ENCODE data around the gene DPH6. TPM values are rescaled to one million over a fixed set of nuclear protein-coding genes. Genes with fewer than 3 reads are reported as not detected.

The DPH6 gene
- total RNA-seq, 4 donors from 2014 or later, result 7.7 to 12.9 (median 8.5) TPM

- no peak for DNase-seq (ENCODE audit: extremely low spot score)
- no peak for TF ChIP-seq CTCF (IDR thresholded peaks at IDR 0.05)
- no peak for TF ChIP-seq EP300 (IDR thresholded peaks at IDR 0.05)
- TF ChIP-seq POLR2AphosphoS5 (IDR thresholded peaks at IDR 0.05), result no peak
- TF ChIP-seq POLR2A (IDR thresholded peaks at IDR 0.05; ENCODE audit: low read depth), result no peak
- no peaks in the 10 kb centered on the region for H3K9me3 ChIP-seq
- no peak overlapping the region for H3K4me3 ChIP-seq
- intact Hi-C loops (cut with DNase I), result no loop called here
- H3K27me3 ChIP-seq, result no peaks in the 10 kb centered on the region
- 94% methylated on average over 7 of the region's 7 CpGs for WGBS
- no peaks in the 10 kb centered on the region for H3K36me3 ChIP-seq
- peaks cover 0 to 20% (median 17%) of the 10 kb centered on the region in 4 donors for H3K4me1 ChIP-seq
- H3K27ac ChIP-seq (replicated peaks in 1 of 4), result no peak overlapping the region
Measured at GRCh38 chr15:35507932-35508638, 37.9 kb downstream of the DPH6 start.

DNA sequence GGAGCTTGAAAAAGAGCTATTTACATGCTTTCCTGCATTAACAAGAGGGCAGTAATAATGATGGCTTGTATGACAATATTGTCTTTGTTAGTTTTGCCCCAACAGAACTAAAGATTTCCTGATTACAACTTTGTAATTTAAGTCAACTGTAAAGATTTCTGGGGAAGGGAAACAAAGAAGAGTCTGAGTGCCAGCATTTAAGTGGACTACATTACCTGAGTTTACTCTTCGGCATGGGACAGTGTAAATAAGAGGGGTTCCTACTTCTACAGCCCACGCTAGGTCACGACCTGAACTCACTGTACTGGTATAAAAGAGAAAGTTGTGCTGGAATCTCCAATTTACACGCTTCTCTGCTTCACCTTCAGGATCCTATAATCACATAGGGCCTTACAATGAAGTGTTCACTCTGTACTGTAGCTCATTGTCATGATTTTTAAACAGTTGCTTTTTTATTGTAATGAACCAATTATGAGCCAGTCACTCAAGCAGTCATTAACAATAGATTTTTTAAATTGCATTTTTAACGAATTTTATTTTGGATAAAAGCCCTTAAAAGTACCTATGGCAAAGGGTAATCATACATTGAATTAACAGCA is 39.6 kb downstream of the DPH6 start:
- no peaks in the 10 kb centered on the region for H3K36me3 ChIP-seq
- TF ChIP-seq POLR2AphosphoS5 (IDR thresholded peaks at IDR 0.05), result no peak
- TF ChIP-seq POLR2A (IDR thresholded peaks at IDR 0.05; ENCODE audit: low read depth), result no peak
- no peak for TF ChIP-seq EP300 (IDR thresholded peaks at IDR 0.05)
- TF ChIP-seq CTCF (IDR thresholded peaks at IDR 0.05), result no peak
- intact Hi-C loops (cut with DNase I), result no loop called here
- WGBS, result 85% methylated on average over 5 of the region's 5 CpGs
- no peak overlapping the region for H3K4me3 ChIP-seq
- H3K27me3 ChIP-seq, result no peaks in the 10 kb centered on the region
- DNase-seq (ENCODE audit: extremely low spot score), result no peak
- H3K27ac ChIP-seq (replicated peaks in 1 of 4), result no peak overlapping the region
- H3K9me3 ChIP-seq, result no peaks in the 10 kb centered on the region
- H3K4me1 ChIP-seq, result peaks cover 0 to 20% (median 17%) of the 10 kb centered on the region in 4 donors

GRCh38 chr15:35505809-35506208 is 40.2 kb downstream of the DPH6 start:
- intact Hi-C loops (cut with DNase I), result no loop called here
- TF ChIP-seq EP300 (IDR thresholded peaks at IDR 0.05) (no peak), POLR2A (IDR thresholded peaks at IDR 0.05; ENCODE audit: low read depth) (no peak), CTCF (IDR thresholded peaks at IDR 0.05) (no peak), POLR2AphosphoS5 (IDR thresholded peaks at IDR 0.05) (no peak)
- H3K9me3 ChIP-seq, result no peaks in the 10 kb centered on the region
- no peaks in the 10 kb centered on the region for H3K27me3 ChIP-seq
- H3K36me3 ChIP-seq, result no peaks in the 10 kb centered on the region
- no peak overlapping the region for H3K4me3 ChIP-seq
- no peak overlapping the region for H3K27ac ChIP-seq (replicated peaks in 1 of 4)
- no peak for DNase-seq (ENCODE audit: extremely low spot score)
- peaks cover 0 to 20% (median 17%) of the 10 kb centered on the region in 4 donors for H3K4me1 ChIP-seq

- 87% methylated on average over 1 of the region's 1 CpG for WGBS
- H3K9me3 ChIP-seq, result no peaks in the 10 kb centered on the region
- intact Hi-C loops (cut with DNase I), result no loop called here
- H3K4me1 ChIP-seq, result peaks cover 0 to 20% (median 17%) of the 10 kb centered on the region in 4 donors
- no peak overlapping the region for H3K27ac ChIP-seq (replicated peaks in 1 of 4)
- TF ChIP-seq POLR2A (IDR thresholded peaks at IDR 0.05; ENCODE audit: low read depth) (no peak), CTCF (IDR thresholded peaks at IDR 0.05) (no peak), EP300 (IDR thresholded peaks at IDR 0.05) (no peak), POLR2AphosphoS5 (IDR thresholded peaks at IDR 0.05) (no peak)
- H3K27me3 ChIP-seq, result no peaks in the 10 kb centered on the region
- DNase-seq (ENCODE audit: extremely low spot score), result no peak
- H3K36me3 ChIP-seq, result no peaks in the 10 kb centered on the region
- no peak overlapping the region for H3K4me3 ChIP-seq
Measured at GRCh38 chr15:35505141-35505540, 40.8 kb downstream of the DPH6 start.

Data from esophagus muscularis mucosa (tissue), 4 donors.